Astrocyte (in vitro differentiated cells and primary cell): ENCODE data around the gene CHCHD6.

Source experiments
- EZH2 ChIP-seq: IDR thresholded peaks from 2 replicates; pipeline ENCODE4 v1.6.1; 2012; ENCODE audit warnings: mild to moderate bottlenecking, low read length, inconsistent platforms; ENCODE audit not compliant: insufficient read depth
- TF ChIP-seq, protein P1 (sequence below): IDR thresholded peaks from 2 replicates; pipeline ENCODE4 v1.5.1; 2011; ENCODE audit warnings: low read depth, mild to moderate bottlenecking, inconsistent platforms, low read length, moderate library complexity; ENCODE audit not compliant: insufficient read depth

DNA sequence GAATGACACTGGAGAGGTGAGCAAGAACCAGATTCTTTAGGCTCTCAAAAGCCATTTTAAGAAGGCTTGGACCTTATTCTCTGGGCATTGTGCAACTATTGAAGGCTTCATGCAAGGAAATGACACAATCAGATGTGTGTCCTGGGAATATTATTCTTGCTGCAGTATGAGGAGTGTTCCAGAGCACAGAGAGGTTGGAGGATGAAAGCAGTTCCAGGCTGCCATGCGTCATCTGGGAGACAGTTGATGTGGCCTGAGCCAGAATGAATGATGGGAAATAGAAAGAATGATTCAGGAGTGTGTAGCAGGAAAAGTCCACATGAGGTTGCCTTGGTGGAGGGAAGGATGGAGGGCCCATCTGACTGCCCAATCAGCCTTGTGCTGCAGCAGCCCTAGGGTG is 123.1 kb downstream of the CHCHD6 start:
- TF ChIP-seq, protein P1, sequence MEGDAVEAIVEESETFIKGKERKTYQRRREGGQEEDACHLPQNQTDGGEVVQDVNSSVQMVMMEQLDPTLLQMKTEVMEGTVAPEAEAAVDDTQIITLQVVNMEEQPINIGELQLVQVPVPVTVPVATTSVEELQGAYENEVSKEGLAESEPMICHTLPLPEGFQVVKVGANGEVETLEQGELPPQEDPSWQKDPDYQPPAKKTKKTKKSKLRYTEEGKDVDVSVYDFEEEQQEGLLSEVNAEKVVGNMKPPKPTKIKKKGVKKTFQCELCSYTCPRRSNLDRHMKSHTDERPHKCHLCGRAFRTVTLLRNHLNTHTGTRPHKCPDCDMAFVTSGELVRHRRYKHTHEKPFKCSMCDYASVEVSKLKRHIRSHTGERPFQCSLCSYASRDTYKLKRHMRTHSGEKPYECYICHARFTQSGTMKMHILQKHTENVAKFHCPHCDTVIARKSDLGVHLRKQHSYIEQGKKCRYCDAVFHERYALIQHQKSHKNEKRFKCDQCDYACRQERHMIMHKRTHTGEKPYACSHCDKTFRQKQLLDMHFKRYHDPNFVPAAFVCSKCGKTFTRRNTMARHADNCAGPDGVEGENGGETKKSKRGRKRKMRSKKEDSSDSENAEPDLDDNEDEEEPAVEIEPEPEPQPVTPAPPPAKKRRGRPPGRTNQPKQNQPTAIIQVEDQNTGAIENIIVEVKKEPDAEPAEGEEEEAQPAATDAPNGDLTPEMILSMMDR, result no peak
- no peak for TF ChIP-seq EZH2
